HepG2 (cell line): ENCODE results near the gene TMEM253. TPM values are rescaled to one million over a fixed set of nuclear protein-coding genes. Genes with fewer than 3 reads are reported as not detected.
A peak's percentile ranks its signal among the peaks of the same experiment; 100 is the strongest.

Experiments
- CBX5 ChIP-seq: sonication (generic); formaldehyde crosslinking; IDR thresholded peaks from 2 replicates; pipeline ENCODE4 v1.4.0; 2020; ENCODE audit warnings: missing genetic modification reagents, borderline replicate concordance
- CENPX ChIP-seq: sonication (generic); formaldehyde crosslinking; IDR thresholded peaks from 2 replicates; pipeline ENCODE4 v1.9.0; 2021; ENCODE audit warnings: mild to moderate bottlenecking, missing genetic modification reagents, moderate library complexity
- FOXA1 ChIP-seq, 2 experiments: fragments of 450-650 bp in 1 of 2; sonication (generic) in 1 of 2; formaldehyde crosslinking in 1 of 2; IDR thresholded peaks; 2 replicates each; pipeline versions ENCODE4 v1.4.0 to v1.6.1; 2016 to 2020; ENCODE audit warnings: missing genetic modification reagents in 1 of 2
- MXI1 ChIP-seq: IDR thresholded peaks from 3 replicates; pipeline ENCODE4 v1.6.1; 2012; ENCODE audit warnings: low read depth, low read length, inconsistent platforms, borderline replicate concordance
- RFX1 ChIP-seq: fragments of 450-650 bp; IDR thresholded peaks from 2 replicates; pipeline ENCODE4 v1.6.1; 2017
- SAFB2 ChIP-seq: sonication (generic); formaldehyde crosslinking; IDR thresholded peaks from 2 replicates; pipeline ENCODE4 v1.5.1; 2020; ENCODE audit warnings: missing genetic modification reagents, low read depth, mild to moderate bottlenecking, borderline replicate concordance
- ZC3H4 ChIP-seq: sonication (generic); formaldehyde crosslinking; IDR thresholded peaks from 2 replicates; pipeline ENCODE4 v1.4.0; 2020; ENCODE audit warnings: missing genetic modification reagents, borderline replicate concordance
- ZFP82 ChIP-seq: sonication (generic); formaldehyde crosslinking; IDR thresholded peaks from 2 replicates; pipeline ENCODE4 v1.5.1; 2020; ENCODE audit warnings: mild to moderate bottlenecking, missing genetic modification reagents, borderline replicate concordance
- ZNF17 ChIP-seq: sonication (generic); formaldehyde crosslinking; IDR thresholded peaks from 2 replicates; pipeline ENCODE4 v1.5.0; 2020; ENCODE audit warnings: mild to moderate bottlenecking, missing genetic modification reagents
- polyA plus RNA-seq, 8 experiments: library from polyadenylated mRNA; depleted of rRNA in 3 of 8; stranded (reverse) in 7 of 8; unstranded in 1 of 8; fragments of >200 nt; fragmentation: Illumina TruSeq in 4 of 8; extraction: Trizol in 4 of 8; gene quantifications; 2 replicates each; pipeline versions ENCODE4 v1.2.1 to v1.2.3, GENCODE V29; 2011 to 2016; ENCODE audit warnings: low read depth in 4 of 8, missing spikeins in 1 of 8, mixed read lengths in 1 of 8; ENCODE audit not compliant: insufficient read depth in 1 of 8
- total RNA-seq, 5 experiments: library from RNA; depleted of rRNA; stranded (reverse); fragments of >200 nt; fragmentation: Illumina TruSeq; extraction: Trizol; gene quantifications; 2 replicates each; pipeline ENCODE4 v1.2.3, GENCODE V29; 2016; ENCODE audit warnings: low read depth in 1 of 5
- TF ChIP-seq, protein P1 (sequence below): sonication (generic); formaldehyde crosslinking; conservative IDR thresholded peaks from 2 replicates; pipeline ENCODE4 v1.5.0; 2020; ENCODE audit warnings: missing genetic modification reagents
- TF ChIP-seq, protein P2 (sequence below): sonication (generic); formaldehyde crosslinking; IDR thresholded peaks from 2 replicates; pipeline ENCODE4 v1.4.0; 2020; ENCODE audit warnings: missing genetic modification reagents, borderline replicate concordance
- TF ChIP-seq, protein P3 (sequence below): sonication (generic); formaldehyde crosslinking; IDR thresholded peaks from 2 replicates; pipeline ENCODE4 v1.5.0; 2020; ENCODE audit warnings: missing genetic modification reagents
- TF ChIP-seq, protein P4 (sequence below), 2 experiments: sonication (generic) in 1 of 2; formaldehyde crosslinking in 1 of 2; IDR thresholded peaks; 2 replicates each; pipeline versions ENCODE4 v1.6.1 to v1.9.0; 2014 to 2022; ENCODE audit warnings: antibody characterized with exemption in 1 of 2, borderline replicate concordance in 1 of 2, inconsistent platforms in 1 of 2, low read depth in 1 of 2, missing genetic modification reagents in 1 of 2
- TF ChIP-seq, protein P5 (sequence below): fragments of 450-650 bp; IDR thresholded peaks from 2 replicates; pipeline ENCODE4 v1.6.1; 2016

TMEM253 gene
- total and polyA plus RNA-seq, 2 of the 13 experiments (the other 11 are each of a cell fraction or from before 2014, with no cell fraction given), result 0.29 to 0.45 TPM

DNA sequence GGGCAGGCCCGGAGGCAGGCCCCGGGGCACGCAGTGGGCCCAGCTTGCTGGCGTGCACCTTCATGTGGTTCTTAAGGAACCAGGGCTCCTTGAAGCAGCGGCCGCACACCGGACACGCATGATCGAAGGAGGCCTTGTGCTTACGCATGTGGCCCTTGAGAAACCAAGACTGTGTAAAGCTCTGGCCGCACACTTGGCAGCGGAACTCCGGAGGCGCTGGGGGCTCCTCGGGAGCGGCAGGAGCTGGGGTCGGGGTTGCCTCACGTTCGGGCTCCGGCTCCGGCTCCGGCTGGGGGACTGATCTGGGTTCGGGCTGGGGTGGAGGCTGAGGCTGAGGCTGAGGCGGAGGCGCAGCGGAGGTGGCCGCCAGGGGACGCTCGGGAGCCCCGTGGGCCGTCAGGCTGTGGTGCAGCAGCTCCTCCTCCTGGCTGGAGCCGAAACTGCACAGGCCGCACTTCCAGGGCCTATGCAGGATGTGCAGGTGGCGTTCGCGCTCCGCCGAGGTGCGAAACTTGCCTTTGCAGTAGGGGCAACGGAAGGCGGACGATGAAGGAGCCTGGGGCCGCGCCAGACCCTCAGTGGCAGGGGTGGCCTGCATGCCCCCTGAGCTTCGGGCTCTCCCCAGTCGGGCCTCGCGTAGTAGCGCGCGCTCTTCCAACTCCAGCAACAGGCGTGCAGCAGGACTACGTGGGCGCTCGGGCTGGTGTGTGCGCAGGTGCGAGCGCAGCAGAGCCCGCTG, 8.4 kb upstream of the TMEM253 start (continued):
- TF ChIP-seq, protein P1, sequence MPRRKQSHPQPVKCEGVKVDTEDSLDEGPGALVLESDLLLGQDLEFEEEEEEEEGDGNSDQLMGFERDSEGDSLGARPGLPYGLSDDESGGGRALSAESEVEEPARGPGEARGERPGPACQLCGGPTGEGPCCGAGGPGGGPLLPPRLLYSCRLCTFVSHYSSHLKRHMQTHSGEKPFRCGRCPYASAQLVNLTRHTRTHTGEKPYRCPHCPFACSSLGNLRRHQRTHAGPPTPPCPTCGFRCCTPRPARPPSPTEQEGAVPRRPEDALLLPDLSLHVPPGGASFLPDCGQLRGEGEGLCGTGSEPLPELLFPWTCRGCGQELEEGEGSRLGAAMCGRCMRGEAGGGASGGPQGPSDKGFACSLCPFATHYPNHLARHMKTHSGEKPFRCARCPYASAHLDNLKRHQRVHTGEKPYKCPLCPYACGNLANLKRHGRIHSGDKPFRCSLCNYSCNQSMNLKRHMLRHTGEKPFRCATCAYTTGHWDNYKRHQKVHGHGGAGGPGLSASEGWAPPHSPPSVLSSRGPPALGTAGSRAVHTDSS (CRISPR knock-in tag), result no peak
- TF ChIP-seq ZFP82 (CRISPR knock-in tag) (no peak), FOXA1 (IDR thresholded peaks at IDR 0.05) (no peak), FOXA1 (CRISPR knock-in tag; IDR thresholded peaks at IDR 0.05) (peak; percentile 62), CENPX (CRISPR knock-in tag) (no peak), CBX5 (CRISPR knock-in tag) (peak; percentile 92; the same call in 1 of the 2 replicates), MXI1 (peak; percentile 41; the same call in 1 of the 3 replicates), ZC3H4 (CRISPR knock-in tag) (no peak), SAFB2 (peak; percentile 92), ZNF17 (no peak), RFX1 (no peak)
- TF ChIP-seq, protein P2, sequence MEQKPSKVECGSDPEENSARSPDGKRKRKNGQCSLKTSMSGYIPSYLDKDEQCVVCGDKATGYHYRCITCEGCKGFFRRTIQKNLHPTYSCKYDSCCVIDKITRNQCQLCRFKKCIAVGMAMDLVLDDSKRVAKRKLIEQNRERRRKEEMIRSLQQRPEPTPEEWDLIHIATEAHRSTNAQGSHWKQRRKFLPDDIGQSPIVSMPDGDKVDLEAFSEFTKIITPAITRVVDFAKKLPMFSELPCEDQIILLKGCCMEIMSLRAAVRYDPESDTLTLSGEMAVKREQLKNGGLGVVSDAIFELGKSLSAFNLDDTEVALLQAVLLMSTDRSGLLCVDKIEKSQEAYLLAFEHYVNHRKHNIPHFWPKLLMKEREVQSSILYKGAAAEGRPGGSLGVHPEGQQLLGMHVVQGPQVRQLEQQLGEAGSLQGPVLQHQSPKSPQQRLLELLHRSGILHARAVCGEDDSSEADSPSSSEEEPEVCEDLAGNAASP (CRISPR knock-in tag), result peak; percentile 91
- TF ChIP-seq, protein P3, sequence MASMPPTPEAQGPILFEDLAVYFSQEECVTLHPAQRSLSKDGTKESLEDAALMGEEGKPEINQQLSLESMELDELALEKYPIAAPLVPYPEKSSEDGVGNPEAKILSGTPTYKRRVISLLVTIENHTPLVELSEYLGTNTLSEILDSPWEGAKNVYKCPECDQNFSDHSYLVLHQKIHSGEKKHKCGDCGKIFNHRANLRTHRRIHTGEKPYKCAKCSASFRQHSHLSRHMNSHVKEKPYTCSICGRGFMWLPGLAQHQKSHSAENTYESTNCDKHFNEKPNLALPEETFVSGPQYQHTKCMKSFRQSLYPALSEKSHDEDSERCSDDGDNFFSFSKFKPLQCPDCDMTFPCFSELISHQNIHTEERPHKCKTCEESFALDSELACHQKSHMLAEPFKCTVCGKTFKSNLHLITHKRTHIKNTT (CRISPR knock-in tag), result no peak
- TF ChIP-seq, protein P4, sequence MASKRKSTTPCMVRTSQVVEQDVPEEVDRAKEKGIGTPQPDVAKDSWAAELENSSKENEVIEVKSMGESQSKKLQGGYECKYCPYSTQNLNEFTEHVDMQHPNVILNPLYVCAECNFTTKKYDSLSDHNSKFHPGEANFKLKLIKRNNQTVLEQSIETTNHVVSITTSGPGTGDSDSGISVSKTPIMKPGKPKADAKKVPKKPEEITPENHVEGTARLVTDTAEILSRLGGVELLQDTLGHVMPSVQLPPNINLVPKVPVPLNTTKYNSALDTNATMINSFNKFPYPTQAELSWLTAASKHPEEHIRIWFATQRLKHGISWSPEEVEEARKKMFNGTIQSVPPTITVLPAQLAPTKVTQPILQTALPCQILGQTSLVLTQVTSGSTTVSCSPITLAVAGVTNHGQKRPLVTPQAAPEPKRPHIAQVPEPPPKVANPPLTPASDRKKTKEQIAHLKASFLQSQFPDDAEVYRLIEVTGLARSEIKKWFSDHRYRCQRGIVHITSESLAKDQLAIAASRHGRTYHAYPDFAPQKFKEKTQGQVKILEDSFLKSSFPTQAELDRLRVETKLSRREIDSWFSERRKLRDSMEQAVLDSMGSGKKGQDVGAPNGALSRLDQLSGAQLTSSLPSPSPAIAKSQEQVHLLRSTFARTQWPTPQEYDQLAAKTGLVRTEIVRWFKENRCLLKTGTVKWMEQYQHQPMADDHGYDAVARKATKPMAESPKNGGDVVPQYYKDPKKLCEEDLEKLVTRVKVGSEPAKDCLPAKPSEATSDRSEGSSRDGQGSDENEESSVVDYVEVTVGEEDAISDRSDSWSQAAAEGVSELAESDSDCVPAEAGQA (IDR thresholded peaks at IDR 0.05; ENCODE audit: low read depth), result peak; percentile 81
- TF ChIP-seq, protein P4 (CRISPR knock-in tag; IDR thresholded peaks at IDR 0.05; ENCODE audit: borderline replicate concordance), result no peak
- TF ChIP-seq, protein P5, sequence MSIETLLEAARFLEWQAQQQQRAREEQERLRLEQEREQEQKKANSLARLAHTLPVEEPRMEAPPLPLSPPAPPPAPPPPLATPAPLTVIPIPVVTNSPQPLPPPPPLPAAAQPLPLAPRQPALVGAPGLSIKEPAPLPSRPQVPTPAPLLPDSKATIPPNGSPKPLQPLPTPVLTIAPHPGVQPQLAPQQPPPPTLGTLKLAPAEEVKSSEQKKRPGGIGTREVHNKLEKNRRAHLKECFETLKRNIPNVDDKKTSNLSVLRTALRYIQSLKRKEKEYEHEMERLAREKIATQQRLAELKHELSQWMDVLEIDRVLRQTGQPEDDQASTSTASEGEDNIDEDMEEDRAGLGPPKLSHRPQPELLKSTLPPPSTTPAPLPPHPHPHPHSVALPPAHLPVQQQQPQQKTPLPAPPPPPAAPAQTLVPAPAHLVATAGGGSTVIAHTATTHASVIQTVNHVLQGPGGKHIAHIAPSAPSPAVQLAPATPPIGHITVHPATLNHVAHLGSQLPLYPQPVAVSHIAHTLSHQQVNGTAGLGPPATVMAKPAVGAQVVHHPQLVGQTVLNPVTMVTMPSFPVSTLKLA, result no peak
